Measurements from ENCODE around the gene TBL1Y.

TBL1Y gene

GRCh38 chrY:6974971-6975370, 64.5 kb downstream of the TBL1Y start:
- no peaks in the 10 kb centered on the region for H3K36me3 ChIP-seq (ENCODE audit: low read length)

DNA sequence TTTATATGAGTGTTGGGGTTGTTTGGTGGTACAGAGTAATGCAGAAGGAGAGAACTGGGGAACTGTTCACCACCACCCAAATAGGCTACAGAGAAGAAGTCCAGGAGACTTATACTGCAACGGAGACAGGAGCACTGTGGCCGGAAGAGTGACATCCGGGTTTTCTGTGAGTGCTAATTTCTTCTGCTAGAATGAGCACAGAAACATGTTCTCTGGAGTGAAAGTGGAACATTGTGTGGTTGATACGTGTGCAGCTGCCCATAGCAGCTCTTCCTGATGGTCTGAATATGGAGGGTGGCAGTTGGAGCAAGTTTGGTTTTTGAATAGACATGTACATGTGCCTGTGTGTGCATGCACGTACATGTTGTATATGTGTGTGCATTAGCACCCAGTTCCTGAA, 67.3 kb downstream of the TBL1Y start:
- no peaks in the 10 kb centered on the region for H3K9me3 ChIP-seq (ENCODE audit: insufficient read depth, low read length)
- no peaks in the 10 kb centered on the region for H3K79me2 ChIP-seq (ENCODE audit: insufficient read depth, low read length)
- no peak overlapping the region for H3K9ac ChIP-seq (ENCODE audit: low read length)
- H3K4me3 ChIP-seq (ENCODE audit: insufficient read depth, low read length, poor library complexity, severe bottlenecking) = no peak overlapping the region
- H3F3A ChIP-seq (ENCODE audit: insufficient read depth) = no peaks in the 10 kb centered on the region
- H4K20me1 ChIP-seq (ENCODE audit: low read depth, low read length) = no peaks in the 10 kb centered on the region
- no peaks in the 10 kb centered on the region for H3K27me3 ChIP-seq (ENCODE audit: low read length)
- no peak overlapping the region for H3K4me2 ChIP-seq (ENCODE audit: low read depth, low read length, poor library complexity, severe bottlenecking)
- no peak overlapping the region for H2AFZ ChIP-seq (ENCODE audit: low read depth, low read length, severe bottlenecking)
- H3K9me2 ChIP-seq (replicated peaks; ENCODE audit: insufficient read depth, low read length) = no peaks in the 10 kb centered on the region
- H3K27ac ChIP-seq (ENCODE audit: low read depth, low read length) = no peak overlapping the region
- TF ChIP-seq EZH2phosphoT487 (conservative IDR thresholded peaks at IDR 0.05; ENCODE audit: low read length) = no peak
- TF ChIP-seq, protein P1, sequence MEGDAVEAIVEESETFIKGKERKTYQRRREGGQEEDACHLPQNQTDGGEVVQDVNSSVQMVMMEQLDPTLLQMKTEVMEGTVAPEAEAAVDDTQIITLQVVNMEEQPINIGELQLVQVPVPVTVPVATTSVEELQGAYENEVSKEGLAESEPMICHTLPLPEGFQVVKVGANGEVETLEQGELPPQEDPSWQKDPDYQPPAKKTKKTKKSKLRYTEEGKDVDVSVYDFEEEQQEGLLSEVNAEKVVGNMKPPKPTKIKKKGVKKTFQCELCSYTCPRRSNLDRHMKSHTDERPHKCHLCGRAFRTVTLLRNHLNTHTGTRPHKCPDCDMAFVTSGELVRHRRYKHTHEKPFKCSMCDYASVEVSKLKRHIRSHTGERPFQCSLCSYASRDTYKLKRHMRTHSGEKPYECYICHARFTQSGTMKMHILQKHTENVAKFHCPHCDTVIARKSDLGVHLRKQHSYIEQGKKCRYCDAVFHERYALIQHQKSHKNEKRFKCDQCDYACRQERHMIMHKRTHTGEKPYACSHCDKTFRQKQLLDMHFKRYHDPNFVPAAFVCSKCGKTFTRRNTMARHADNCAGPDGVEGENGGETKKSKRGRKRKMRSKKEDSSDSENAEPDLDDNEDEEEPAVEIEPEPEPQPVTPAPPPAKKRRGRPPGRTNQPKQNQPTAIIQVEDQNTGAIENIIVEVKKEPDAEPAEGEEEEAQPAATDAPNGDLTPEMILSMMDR (IDR thresholded peaks at IDR 0.05; ENCODE audit: insufficient read depth, low read length, poor library complexity, severe bottlenecking) = no peak
- H3K36me3 ChIP-seq (ENCODE audit: low read length) = no peaks in the 10 kb centered on the region

More at GRCh38 chrY:6974971-6975370, 64.5 kb downstream of the TBL1Y start:
- Histone ChIP-seq H3K4me2 (ENCODE audit: low read depth, low read length, poor library complexity, severe bottlenecking) (no peak overlapping the region), H3K79me2 (ENCODE audit: insufficient read depth, low read length) (no peaks in the 10 kb centered on the region), H3F3A (ENCODE audit: insufficient read depth) (no peaks in the 10 kb centered on the region), H3K27ac (ENCODE audit: low read depth, low read length) (no peak overlapping the region), H3K4me3 (ENCODE audit: insufficient read depth, low read length, poor library complexity, severe bottlenecking) (no peak overlapping the region), H4K20me1 (ENCODE audit: low read depth, low read length) (no peaks in the 10 kb centered on the region), H3K9me3 (ENCODE audit: insufficient read depth, low read length) (no peaks in the 10 kb centered on the region), H3K9ac (ENCODE audit: low read length) (no peak overlapping the region), H3K27me3 (ENCODE audit: low read length) (no peaks in the 10 kb centered on the region), H2AFZ (ENCODE audit: low read depth, low read length, severe bottlenecking) (no peak overlapping the region), H3K9me2 (replicated peaks; ENCODE audit: insufficient read depth, low read length) (no peaks in the 10 kb centered on the region)
- TF ChIP-seq, protein P1 (IDR thresholded peaks at IDR 0.05; ENCODE audit: insufficient read depth, low read length, poor library complexity, severe bottlenecking) = no peak
- no peak for TF ChIP-seq EZH2phosphoT487 (conservative IDR thresholded peaks at IDR 0.05; ENCODE audit: low read length)

DNA sequence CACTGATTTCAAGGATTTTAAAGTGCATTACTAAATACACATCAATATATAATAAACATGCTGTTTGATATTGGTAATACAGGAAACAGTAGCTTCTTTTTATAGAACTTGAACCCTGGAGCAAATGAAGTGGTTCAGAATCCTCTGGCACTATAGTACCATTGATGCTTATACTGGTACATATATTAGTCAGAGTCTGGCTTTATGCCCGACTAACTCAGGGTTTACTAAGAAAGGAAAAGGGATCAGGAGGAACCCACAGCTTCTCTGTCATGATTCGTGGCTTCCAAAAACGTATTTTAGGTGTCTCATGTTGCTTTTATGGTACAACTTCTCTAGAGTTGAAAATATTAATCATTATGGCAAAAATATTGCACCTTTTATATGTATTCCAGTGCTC, 72.7 kb downstream of the TBL1Y start:
- Histone ChIP-seq H3K27ac (ENCODE audit: low read depth, low read length) (no peak overlapping the region), H3K27me3 (ENCODE audit: low read length) (no peaks in the 10 kb centered on the region), H2AFZ (ENCODE audit: low read depth, low read length, severe bottlenecking) (no peak overlapping the region), H3F3A (ENCODE audit: insufficient read depth) (no peaks in the 10 kb centered on the region), H3K36me3 (ENCODE audit: low read length) (no peaks in the 10 kb centered on the region), H3K4me2 (ENCODE audit: low read depth, low read length, poor library complexity, severe bottlenecking) (no peak overlapping the region), H3K4me3 (ENCODE audit: insufficient read depth, low read length, poor library complexity, severe bottlenecking) (no peak overlapping the region), H3K79me2 (ENCODE audit: insufficient read depth, low read length) (no peaks in the 10 kb centered on the region), H3K9me3 (ENCODE audit: insufficient read depth, low read length) (no peaks in the 10 kb centered on the region), H3K9me2 (replicated peaks; ENCODE audit: insufficient read depth, low read length) (no peaks in the 10 kb centered on the region), H4K20me1 (ENCODE audit: low read depth, low read length) (no peaks in the 10 kb centered on the region), H3K9ac (ENCODE audit: low read length) (no peak overlapping the region)
- TF ChIP-seq, protein P1 (IDR thresholded peaks at IDR 0.05; ENCODE audit: insufficient read depth, low read length, poor library complexity, severe bottlenecking) = no peak

GRCh38 chrY:6987811-6988210, 77.3 kb downstream of the TBL1Y start:
- Histone ChIP-seq H3K9me2 (replicated peaks; ENCODE audit: insufficient read depth, low read length) (no peaks in the 10 kb centered on the region), H3K36me3 (ENCODE audit: low read length) (no peaks in the 10 kb centered on the region), H3K27me3 (ENCODE audit: low read length) (no peaks in the 10 kb centered on the region), H3K27ac (ENCODE audit: low read depth, low read length) (no peak overlapping the region), H4K20me1 (ENCODE audit: low read depth, low read length) (no peaks in the 10 kb centered on the region), H3K9me3 (ENCODE audit: insufficient read depth, low read length) (no peaks in the 10 kb centered on the region), H3K4me3 (ENCODE audit: insufficient read depth, low read length, poor library complexity, severe bottlenecking) (no peak overlapping the region), H3K4me2 (ENCODE audit: low read depth, low read length, poor library complexity, severe bottlenecking) (no peak overlapping the region), H2AFZ (ENCODE audit: low read depth, low read length, severe bottlenecking) (no peak overlapping the region), H3K9ac (ENCODE audit: low read length) (no peak overlapping the region), H3F3A (ENCODE audit: insufficient read depth) (no peaks in the 10 kb centered on the region), H3K79me2 (ENCODE audit: insufficient read depth, low read length) (no peaks in the 10 kb centered on the region)
- TF ChIP-seq, protein P1 (IDR thresholded peaks at IDR 0.05; ENCODE audit: insufficient read depth, low read length, poor library complexity, severe bottlenecking) = no peak
- no peak for TF ChIP-seq EZH2phosphoT487 (conservative IDR thresholded peaks at IDR 0.05; ENCODE audit: low read length)

All from SU-DHL-6 (cell line).